DND-41 (cell line): ENCODE data around the gene RASAL2.

Experiments used
- ATAC-seq: fragments of 200-7000 bp; cut with Tn5 transposase; 3 replicates; pipeline ENCODE4 v1.9.1; 2021; ENCODE audit warnings: low read depth; ENCODE audit not compliant: insufficient read depth
- DNase-seq: peaks from one replicate; pipeline ENCODE4 v3.0.0-alpha.2; 2020
- H2AFZ ChIP-seq: 2 replicates; pipeline ENCODE4 v1.6.0; 2012; ENCODE audit warnings: low read depth, low read length
- H3K27ac ChIP-seq: 2 replicates; pipeline ENCODE4 v1.5.1; 2012; ENCODE audit warnings: low read length, inconsistent platforms
- H3K27me3 ChIP-seq: fragments of 200-600 bp; sonication (generic); 2 replicates; pipeline ENCODE4 v1.6.0; 2012; ENCODE audit warnings: low read length, mild to moderate bottlenecking, inconsistent platforms; ENCODE audit not compliant: insufficient read depth, poor library complexity
- H3K36me3 ChIP-seq: 2 replicates; pipeline ENCODE4 v1.5.1; 2012; ENCODE audit warnings: low read length, inconsistent platforms; ENCODE audit not compliant: insufficient read depth
- H3K4me1 ChIP-seq: 2 replicates; pipeline ENCODE4 v1.5.1; 2012; ENCODE audit warnings: mild to moderate bottlenecking, low read length; ENCODE audit not compliant: insufficient read depth
- H3K4me2 ChIP-seq: 2 replicates; pipeline ENCODE4 v1.6.0; 2012; ENCODE audit warnings: mild to moderate bottlenecking, moderate library complexity, low read length, inconsistent platforms; ENCODE audit not compliant: insufficient read depth
- H3K4me3 ChIP-seq, 2 experiments: fragments of 200-600 bp in 1 of 2; shearing (Covaris generic) in 1 of 2; 2 replicates each; pipeline ENCODE4 v1.5.1; 2012 to 2016; ENCODE audit warnings: inconsistent platforms in 2 of 2, low read length in 2 of 2, mild to moderate bottlenecking in 2 of 2, low read depth in 1 of 2, moderate library complexity in 1 of 2
- H3K79me2 ChIP-seq: 2 replicates; pipeline ENCODE4 v1.6.0; 2012; ENCODE audit warnings: low read length, inconsistent platforms; ENCODE audit not compliant: insufficient read depth
- H3K9ac ChIP-seq: 2 replicates; pipeline ENCODE4 v1.6.0; 2012; ENCODE audit warnings: low read depth, mild to moderate bottlenecking, inconsistent platforms, low read length, moderate library complexity
- H3K9me3 ChIP-seq: 2 replicates; pipeline ENCODE4 v1.5.1; 2012; ENCODE audit warnings: low read length, moderate library complexity, mild to moderate bottlenecking, inconsistent platforms; ENCODE audit not compliant: insufficient read depth, severe bottlenecking
- H4K20me1 ChIP-seq: 2 replicates; pipeline ENCODE4 v1.6.0; 2012; ENCODE audit warnings: low read length; ENCODE audit not compliant: insufficient read depth
- EZH2 ChIP-seq: IDR thresholded peaks from 3 replicates; pipeline ENCODE4 v1.6.1; 2012; ENCODE audit warnings: borderline replicate concordance, low read depth, mild to moderate bottlenecking, moderate library complexity, low read length, inconsistent platforms; ENCODE audit not compliant: severe bottlenecking
- TF ChIP-seq, protein P1 (sequence below): IDR thresholded peaks from 2 replicates; pipeline ENCODE4 v1.5.1; 2012; ENCODE audit warnings: borderline replicate concordance, low read length, moderate library complexity, mild to moderate bottlenecking; ENCODE audit not compliant: poor library complexity, severe bottlenecking; ENCODE audit errors: extremely low read depth

RASAL2 gene

DNA sequence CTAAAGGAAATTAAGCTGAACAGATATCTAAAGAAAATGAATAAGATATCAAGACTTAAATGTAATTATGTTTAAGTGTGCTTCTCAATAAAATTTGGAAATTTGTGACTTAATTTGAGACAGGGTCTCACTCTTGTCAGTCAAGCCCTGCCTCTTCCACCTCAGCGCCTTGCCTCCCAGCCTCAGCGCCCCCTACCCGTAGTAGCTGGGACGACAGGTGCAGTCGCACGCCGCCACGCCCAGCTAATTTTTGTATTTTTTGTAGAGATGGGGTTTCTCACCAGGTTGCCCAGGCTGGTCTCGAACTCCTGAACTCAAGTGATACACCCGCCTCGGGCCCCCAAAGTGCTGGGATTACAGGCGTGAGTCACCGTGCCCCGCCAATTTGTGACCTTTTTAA, 285.9 kb downstream of the RASAL2 start:
- peak; percentile 8 for DNase-seq

DNA sequence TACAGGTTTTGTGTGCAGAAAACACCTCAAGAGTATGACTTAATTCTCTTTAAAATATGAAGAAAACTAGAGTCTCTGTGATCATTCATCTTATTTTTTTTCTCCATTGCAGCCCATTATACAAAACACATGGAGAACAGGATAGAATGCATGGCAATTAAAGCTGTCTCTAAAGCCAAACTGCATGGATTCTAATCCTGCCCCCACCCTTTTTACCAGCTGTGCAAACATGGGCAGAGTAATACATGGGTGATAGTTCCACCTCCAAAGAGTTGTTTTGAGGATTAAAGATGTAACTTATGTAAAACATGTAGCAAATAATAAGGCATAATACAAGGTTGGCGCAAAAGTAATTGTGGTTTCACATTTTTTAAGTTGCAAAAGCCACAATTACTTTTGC, 288.5 kb downstream of the RASAL2 start:
- Histone ChIP-seq H3K4me3 (no peak overlapping the region), H3K27ac (no peak overlapping the region), H4K20me1 (no peaks in the 10 kb centered on the region), H3K9me3 (no peaks in the 10 kb centered on the region), H2AFZ (no peak overlapping the region), H3K4me1 (no peaks in the 10 kb centered on the region), H3K36me3 (no peaks in the 10 kb centered on the region), H3K4me2 (no peak overlapping the region), H3K9ac (no peak overlapping the region), H3K79me2 (no peaks in the 10 kb centered on the region), H3K27me3 (peaks cover 12% of the 10 kb centered on the region)
- ATAC-seq (no peak), DNase-seq (no peak)
- TF ChIP-seq, protein P1, sequence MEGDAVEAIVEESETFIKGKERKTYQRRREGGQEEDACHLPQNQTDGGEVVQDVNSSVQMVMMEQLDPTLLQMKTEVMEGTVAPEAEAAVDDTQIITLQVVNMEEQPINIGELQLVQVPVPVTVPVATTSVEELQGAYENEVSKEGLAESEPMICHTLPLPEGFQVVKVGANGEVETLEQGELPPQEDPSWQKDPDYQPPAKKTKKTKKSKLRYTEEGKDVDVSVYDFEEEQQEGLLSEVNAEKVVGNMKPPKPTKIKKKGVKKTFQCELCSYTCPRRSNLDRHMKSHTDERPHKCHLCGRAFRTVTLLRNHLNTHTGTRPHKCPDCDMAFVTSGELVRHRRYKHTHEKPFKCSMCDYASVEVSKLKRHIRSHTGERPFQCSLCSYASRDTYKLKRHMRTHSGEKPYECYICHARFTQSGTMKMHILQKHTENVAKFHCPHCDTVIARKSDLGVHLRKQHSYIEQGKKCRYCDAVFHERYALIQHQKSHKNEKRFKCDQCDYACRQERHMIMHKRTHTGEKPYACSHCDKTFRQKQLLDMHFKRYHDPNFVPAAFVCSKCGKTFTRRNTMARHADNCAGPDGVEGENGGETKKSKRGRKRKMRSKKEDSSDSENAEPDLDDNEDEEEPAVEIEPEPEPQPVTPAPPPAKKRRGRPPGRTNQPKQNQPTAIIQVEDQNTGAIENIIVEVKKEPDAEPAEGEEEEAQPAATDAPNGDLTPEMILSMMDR = no peak

More for the DNA sequence above, 285.9 kb downstream of the RASAL2 start:
- Histone ChIP-seq H3K27ac (no peak overlapping the region), H3K4me1 (no peaks in the 10 kb centered on the region), H2AFZ (no peak overlapping the region), H3K79me2 (no peaks in the 10 kb centered on the region), H3K4me3 (no peak overlapping the region), H3K4me2 (no peak overlapping the region), H3K36me3 (no peaks in the 10 kb centered on the region), H3K9ac (no peak overlapping the region), H4K20me1 (no peaks in the 10 kb centered on the region), H3K27me3 (peaks cover 9% of the 10 kb centered on the region), H3K9me3 (no peaks in the 10 kb centered on the region)
- no peak for ATAC-seq
- TF ChIP-seq, protein P1 = peak; percentile 27
- no peak for TF ChIP-seq EZH2

DNA sequence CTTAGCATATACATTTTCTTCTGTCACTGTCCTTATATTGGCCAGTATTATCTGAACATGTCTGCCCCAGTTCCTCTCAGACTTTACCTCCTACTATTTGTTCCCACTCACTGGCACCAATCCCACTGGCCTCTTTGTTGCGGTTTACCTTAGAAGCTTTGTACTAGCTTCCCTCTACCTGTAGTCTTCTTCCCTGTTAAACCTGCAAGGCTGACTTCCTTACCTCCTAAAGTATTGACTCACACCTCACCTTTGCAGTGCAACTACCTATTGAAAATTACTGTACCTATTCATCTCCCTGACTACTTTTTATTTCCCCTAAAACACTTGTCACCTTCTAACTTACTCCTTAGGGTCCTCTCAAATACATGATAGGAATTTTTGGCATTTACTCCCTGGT, 291.8 kb downstream of the RASAL2 start:
- Histone ChIP-seq H3K36me3 (no peaks in the 10 kb centered on the region), H3K27me3 (peaks cover 9% of the 10 kb centered on the region), H3K27ac (no peak overlapping the region), H3K4me3 (no peak overlapping the region), H2AFZ (no peak overlapping the region), H4K20me1 (no peaks in the 10 kb centered on the region), H3K4me1 (no peaks in the 10 kb centered on the region), H3K9ac (no peak overlapping the region), H3K79me2 (no peaks in the 10 kb centered on the region), H3K9me3 (no peaks in the 10 kb centered on the region), H3K4me2 (no peak overlapping the region)
- DNase-seq = no peak
- ATAC-seq = no peak
- no peak for TF ChIP-seq EZH2
- TF ChIP-seq, protein P1 = no peak

DNA sequence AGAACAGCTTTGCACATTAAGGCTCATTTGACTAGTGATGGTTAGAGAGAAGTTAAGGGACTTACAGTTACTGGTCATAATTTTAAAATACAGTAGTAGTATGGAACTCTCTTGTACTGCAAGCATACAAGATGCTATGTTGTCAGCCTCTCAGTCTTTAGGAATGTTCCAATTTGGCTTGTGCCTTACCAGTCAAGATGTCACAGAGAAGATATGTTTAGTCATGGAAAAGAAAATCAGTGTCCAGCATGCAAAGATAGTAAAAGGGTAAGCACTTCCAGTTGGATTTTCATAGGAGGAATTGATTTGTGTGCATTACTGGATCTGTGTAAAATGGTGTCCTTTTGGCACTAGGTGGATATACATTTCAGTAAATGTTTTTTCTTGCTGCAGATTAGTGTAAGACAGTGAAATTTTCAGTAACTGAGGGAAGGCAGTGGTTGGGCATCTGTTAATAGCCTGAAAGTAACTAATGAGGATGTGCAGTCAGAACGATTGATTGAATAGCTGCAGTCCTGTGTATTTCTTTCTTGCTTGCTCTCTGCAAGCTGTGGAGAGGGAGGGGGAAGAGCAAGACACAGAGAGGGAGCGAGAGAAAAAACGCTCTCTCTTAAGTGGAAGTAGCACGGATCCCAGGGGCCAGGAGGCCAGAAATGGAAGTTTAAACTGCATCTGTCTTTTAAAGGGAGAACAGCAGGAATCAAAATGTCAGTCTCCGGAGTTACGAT, 294.7 kb downstream of the RASAL2 start:
- no peak overlapping the region for H3K4me3 ChIP-seq

More for the DNA sequence above, 294.7 kb downstream of the RASAL2 start:
- H3K79me2 ChIP-seq = no peaks in the 10 kb centered on the region
- no peaks in the 10 kb centered on the region for H3K36me3 ChIP-seq
- H3K9ac ChIP-seq = no peak overlapping the region
- H4K20me1 ChIP-seq = no peaks in the 10 kb centered on the region
- ATAC-seq = no peak
- H2AFZ ChIP-seq = no peak overlapping the region
- H3K9me3 ChIP-seq = no peaks in the 10 kb centered on the region
- H3K4me1 ChIP-seq = no peaks in the 10 kb centered on the region
- no peak overlapping the region for H3K27ac ChIP-seq
- no peak for TF ChIP-seq EZH2
- TF ChIP-seq, protein P1 = no peak
- no peak for DNase-seq
- no peak overlapping the region for H3K4me2 ChIP-seq
- H3K27me3 ChIP-seq = peaks cover 6% of the 10 kb centered on the region
